ENCODE results near the gene PCDH9.

Gene PCDH9

GRCh38 chr13:66415444-66415843 lies 814.7 kb downstream of the PCDH9 start:
- Histone ChIP-seq H3K36me3 (ENCODE audit: insufficient read depth) (no peaks in the 10 kb centered on the region), H4K20me1 (ENCODE audit: insufficient read depth) (no peaks in the 10 kb centered on the region), H3K9ac (no peak overlapping the region), H3K4me3 (IDR thresholded peaks at IDR 0.05; ENCODE audit: insufficient read depth, low read depth, low read length) (no peak overlapping the region), H3K27me3 (ENCODE audit: insufficient read depth, low read depth) (no peaks in the 10 kb centered on the region), H2AFZ (ENCODE audit: low read depth) (no peak overlapping the region), H3K4me1 (ENCODE audit: low read depth, poor library complexity, severe bottlenecking) (no peaks in the 10 kb centered on the region), H3K79me2 (ENCODE audit: insufficient read depth, low read depth) (no peaks in the 10 kb centered on the region), H3K4me2 (no peak overlapping the region), H3K27ac (no peak overlapping the region)
- TF ChIP-seq, protein P1, sequence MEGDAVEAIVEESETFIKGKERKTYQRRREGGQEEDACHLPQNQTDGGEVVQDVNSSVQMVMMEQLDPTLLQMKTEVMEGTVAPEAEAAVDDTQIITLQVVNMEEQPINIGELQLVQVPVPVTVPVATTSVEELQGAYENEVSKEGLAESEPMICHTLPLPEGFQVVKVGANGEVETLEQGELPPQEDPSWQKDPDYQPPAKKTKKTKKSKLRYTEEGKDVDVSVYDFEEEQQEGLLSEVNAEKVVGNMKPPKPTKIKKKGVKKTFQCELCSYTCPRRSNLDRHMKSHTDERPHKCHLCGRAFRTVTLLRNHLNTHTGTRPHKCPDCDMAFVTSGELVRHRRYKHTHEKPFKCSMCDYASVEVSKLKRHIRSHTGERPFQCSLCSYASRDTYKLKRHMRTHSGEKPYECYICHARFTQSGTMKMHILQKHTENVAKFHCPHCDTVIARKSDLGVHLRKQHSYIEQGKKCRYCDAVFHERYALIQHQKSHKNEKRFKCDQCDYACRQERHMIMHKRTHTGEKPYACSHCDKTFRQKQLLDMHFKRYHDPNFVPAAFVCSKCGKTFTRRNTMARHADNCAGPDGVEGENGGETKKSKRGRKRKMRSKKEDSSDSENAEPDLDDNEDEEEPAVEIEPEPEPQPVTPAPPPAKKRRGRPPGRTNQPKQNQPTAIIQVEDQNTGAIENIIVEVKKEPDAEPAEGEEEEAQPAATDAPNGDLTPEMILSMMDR (conservative IDR thresholded peaks at IDR 0.05; ENCODE audit: low read depth, low read length), result no peak

- no peak overlapping the region for H2AFZ ChIP-seq (ENCODE audit: low read depth)
Observed at GRCh38 chr13:66414066-66414800, 815.9 kb downstream of the PCDH9 start.

DNA sequence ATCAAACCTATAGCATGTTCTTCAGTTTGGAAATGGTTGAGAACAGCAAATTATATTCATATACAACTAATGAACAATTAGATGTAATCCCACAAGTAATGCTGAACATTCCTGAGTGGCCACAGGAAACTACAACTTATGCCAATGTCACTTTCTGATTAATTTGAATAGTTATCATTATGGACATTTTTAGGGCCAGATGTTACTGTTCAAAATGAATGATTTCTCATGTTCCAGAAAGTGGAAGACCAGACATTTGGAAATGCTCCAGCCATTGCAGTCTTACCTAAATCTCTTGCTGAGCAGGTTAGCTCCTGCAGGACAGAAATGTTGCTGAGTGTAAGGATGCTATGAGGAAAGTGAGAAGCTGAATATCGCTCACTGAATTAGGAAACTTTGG lies 819.8 kb downstream of the PCDH9 start:
- Histone ChIP-seq H2AFZ (ENCODE audit: low read depth) (no peak overlapping the region), H3K4me2 (no peak overlapping the region), H3K79me2 (ENCODE audit: insufficient read depth, low read depth) (no peaks in the 10 kb centered on the region), H3K4me3 (IDR thresholded peaks at IDR 0.05; ENCODE audit: insufficient read depth, low read depth, low read length) (no peak overlapping the region), H3K27me3 (ENCODE audit: insufficient read depth, low read depth) (no peaks in the 10 kb centered on the region), H4K20me1 (ENCODE audit: insufficient read depth) (no peaks in the 10 kb centered on the region), H3K9ac (no peak overlapping the region), H3K4me1 (ENCODE audit: low read depth, poor library complexity, severe bottlenecking) (no peaks in the 10 kb centered on the region), H3K36me3 (ENCODE audit: insufficient read depth) (no peaks in the 10 kb centered on the region), H3K27ac (no peak overlapping the region)
- TF ChIP-seq, protein P1 (conservative IDR thresholded peaks at IDR 0.05; ENCODE audit: low read depth, low read length), result no peak

More at GRCh38 chr13:66414066-66414800, 815.9 kb downstream of the PCDH9 start:
- Histone ChIP-seq H3K27ac (no peak overlapping the region), H3K79me2 (ENCODE audit: insufficient read depth, low read depth) (no peaks in the 10 kb centered on the region), H3K4me2 (no peak overlapping the region), H4K20me1 (ENCODE audit: insufficient read depth) (no peaks in the 10 kb centered on the region), H3K4me1 (ENCODE audit: low read depth, poor library complexity, severe bottlenecking) (no peaks in the 10 kb centered on the region), H3K9ac (no peak overlapping the region), H3K36me3 (ENCODE audit: insufficient read depth) (no peaks in the 10 kb centered on the region), H3K4me3 (IDR thresholded peaks at IDR 0.05; ENCODE audit: insufficient read depth, low read depth, low read length) (no peak overlapping the region), H3K27me3 (ENCODE audit: insufficient read depth, low read depth) (no peaks in the 10 kb centered on the region)
- TF ChIP-seq, protein P1 (conservative IDR thresholded peaks at IDR 0.05; ENCODE audit: low read depth, low read length), result no peak

DNA sequence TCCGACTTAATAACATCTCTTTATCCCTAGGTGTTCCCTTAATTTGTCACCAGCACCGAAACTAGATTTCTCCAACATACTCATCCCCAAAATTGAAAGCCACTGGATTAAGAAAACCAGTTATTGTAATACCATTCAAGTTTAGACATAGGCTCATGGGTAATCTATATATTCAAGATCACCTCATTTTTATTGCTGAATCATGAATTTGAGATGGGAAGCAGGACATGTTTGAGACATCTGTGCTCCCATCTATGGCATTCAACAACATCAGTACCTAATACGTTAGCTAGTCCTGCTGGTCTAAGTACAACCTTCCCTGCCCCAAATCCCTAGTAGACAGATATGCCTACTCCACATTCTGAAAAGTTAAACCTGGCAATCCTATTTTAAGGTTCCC lies 820.6 kb downstream of the PCDH9 start:
- Histone ChIP-seq H3K79me2 (ENCODE audit: insufficient read depth, low read depth) (no peaks in the 10 kb centered on the region), H2AFZ (ENCODE audit: low read depth) (no peak overlapping the region), H3K4me3 (IDR thresholded peaks at IDR 0.05; ENCODE audit: insufficient read depth, low read depth, low read length) (no peak overlapping the region), H3K4me1 (ENCODE audit: low read depth, poor library complexity, severe bottlenecking) (no peaks in the 10 kb centered on the region), H3K4me2 (no peak overlapping the region), H4K20me1 (ENCODE audit: insufficient read depth) (no peaks in the 10 kb centered on the region), H3K27ac (no peak overlapping the region), H3K36me3 (ENCODE audit: insufficient read depth) (no peaks in the 10 kb centered on the region), H3K27me3 (ENCODE audit: insufficient read depth, low read depth) (no peaks in the 10 kb centered on the region), H3K9ac (no peak overlapping the region)
- TF ChIP-seq, protein P1 (conservative IDR thresholded peaks at IDR 0.05; ENCODE audit: low read depth, low read length), result no peak

Measured in KMS-11 (cell line).